Neural progenitor cell (in vitro differentiated cells): ENCODE data around the gene TRIO.

ENCODE experiments used
- EZH2 ChIP-seq: fragments of 200-600 bp; sonication (generic); IDR thresholded peaks from 2 replicates; pipeline ENCODE4 v1.6.1; 2017; ENCODE audit warnings: antibody characterized with exemption, mild to moderate bottlenecking, moderate library complexity
- EZH2phosphoT487 ChIP-seq: fragments of 200-600 bp; sonication (generic); IDR thresholded peaks from 2 replicates; pipeline ENCODE4 v1.6.1; 2017; ENCODE audit warnings: antibody characterized with exemption
- TF ChIP-seq, protein P1 (sequence below): fragments of 200-600 bp; sonication (generic); IDR thresholded peaks from 2 replicates; pipeline ENCODE4 v1.5.1; 2017; ENCODE audit warnings: antibody characterized with exemption, mild to moderate bottlenecking

DNA sequence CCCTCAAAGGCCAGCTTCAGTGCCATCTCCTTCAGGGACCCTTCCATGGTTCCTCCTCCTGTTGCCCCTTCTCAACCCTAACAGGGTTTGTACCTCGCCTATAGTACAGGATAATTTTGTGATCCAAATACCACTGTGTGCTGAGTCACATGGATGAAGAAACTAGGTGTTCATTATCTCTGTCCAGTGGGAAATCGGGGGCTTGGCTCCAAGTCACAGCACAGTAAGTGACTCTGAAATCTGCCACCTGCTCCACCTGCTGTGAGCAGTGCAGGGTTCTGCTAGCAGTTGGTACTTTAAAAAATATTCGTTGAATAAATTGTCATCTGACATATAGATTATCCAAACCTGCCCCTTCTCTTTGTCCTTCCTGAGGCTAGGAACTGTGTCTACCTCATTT, 315.3 kb downstream of the TRIO start:
- TF ChIP-seq, protein P1, sequence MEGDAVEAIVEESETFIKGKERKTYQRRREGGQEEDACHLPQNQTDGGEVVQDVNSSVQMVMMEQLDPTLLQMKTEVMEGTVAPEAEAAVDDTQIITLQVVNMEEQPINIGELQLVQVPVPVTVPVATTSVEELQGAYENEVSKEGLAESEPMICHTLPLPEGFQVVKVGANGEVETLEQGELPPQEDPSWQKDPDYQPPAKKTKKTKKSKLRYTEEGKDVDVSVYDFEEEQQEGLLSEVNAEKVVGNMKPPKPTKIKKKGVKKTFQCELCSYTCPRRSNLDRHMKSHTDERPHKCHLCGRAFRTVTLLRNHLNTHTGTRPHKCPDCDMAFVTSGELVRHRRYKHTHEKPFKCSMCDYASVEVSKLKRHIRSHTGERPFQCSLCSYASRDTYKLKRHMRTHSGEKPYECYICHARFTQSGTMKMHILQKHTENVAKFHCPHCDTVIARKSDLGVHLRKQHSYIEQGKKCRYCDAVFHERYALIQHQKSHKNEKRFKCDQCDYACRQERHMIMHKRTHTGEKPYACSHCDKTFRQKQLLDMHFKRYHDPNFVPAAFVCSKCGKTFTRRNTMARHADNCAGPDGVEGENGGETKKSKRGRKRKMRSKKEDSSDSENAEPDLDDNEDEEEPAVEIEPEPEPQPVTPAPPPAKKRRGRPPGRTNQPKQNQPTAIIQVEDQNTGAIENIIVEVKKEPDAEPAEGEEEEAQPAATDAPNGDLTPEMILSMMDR, result no peak
- no peak for TF ChIP-seq EZH2
- no peak for TF ChIP-seq EZH2phosphoT487
